Fibroblast of lung (primary cell): ENCODE data around the gene WBP2. TPM values are rescaled to one million over a fixed set of nuclear protein-coding genes. Genes with fewer than 3 reads are reported as not detected.

Experiments used
- DNase-seq, 2 donors: peaks; one replicate each; pipeline versions ENCODE4 v3.0.0 to v3.0.0-alpha.2; 2010; ENCODE audit warnings: low read depth in 2 of 2
- H2AFZ ChIP-seq: 2 replicates; pipeline ENCODE4 v1.5.1; 2012; ENCODE audit warnings: low read length, control low read depth, inconsistent platforms
- H3K27ac ChIP-seq: 2 replicates; pipeline ENCODE4 v1.5.1; 2011; ENCODE audit warnings: low read length, control low read depth; ENCODE audit not compliant: insufficient read depth
- H3K27me3 ChIP-seq: 2 replicates; pipeline ENCODE4 v1.5.1; 2011; ENCODE audit warnings: mild to moderate bottlenecking, low read length; ENCODE audit not compliant: control insufficient read depth, insufficient read depth
- H3K36me3 ChIP-seq: 2 replicates; pipeline ENCODE4 v1.5.1; 2011; ENCODE audit warnings: low read length; ENCODE audit not compliant: control insufficient read depth, insufficient read depth
- H3K4me1 ChIP-seq: 2 replicates; pipeline ENCODE4 v1.5.1; 2011; ENCODE audit warnings: low read length; ENCODE audit not compliant: control insufficient read depth, insufficient read depth; ENCODE audit errors: extremely low read depth
- H3K4me2 ChIP-seq: 2 replicates; pipeline ENCODE4 v1.5.1; 2011; ENCODE audit warnings: low read length, control low read depth; ENCODE audit not compliant: insufficient read depth; ENCODE audit errors: extremely low read depth
- H3K4me3 ChIP-seq, 4 experiments: fragments of 200-600 bp in 1 of 4; sonication (generic) in 1 of 4; replicated peaks in 1 of 4; 2 replicates each; pipeline ENCODE4 v1.5.1; 2011 to 2016; ENCODE audit warnings: low read length in 4 of 4, low read depth in 3 of 4, mild to moderate bottlenecking in 3 of 4, control low read depth in 2 of 4, inconsistent platforms in 1 of 4, mixed read lengths in 1 of 4; ENCODE audit not compliant: insufficient read depth in 1 of 4; ENCODE audit errors: control extremely low read depth in 1 of 4
- H3K79me2 ChIP-seq: 2 replicates; pipeline ENCODE4 v1.5.1; 2012; ENCODE audit warnings: mild to moderate bottlenecking, low read length, inconsistent platforms; ENCODE audit not compliant: control insufficient read depth, insufficient read depth
- H3K9ac ChIP-seq: 2 replicates; pipeline ENCODE4 v1.5.1; 2011; ENCODE audit warnings: mild to moderate bottlenecking, low read length, control low read depth; ENCODE audit not compliant: insufficient read depth
- H3K9me3 ChIP-seq: 2 replicates; pipeline ENCODE4 v1.5.1; 2012; ENCODE audit warnings: low read depth, low read length; ENCODE audit not compliant: control insufficient read depth, insufficient read depth
- H4K20me1 ChIP-seq: 2 replicates; pipeline ENCODE4 v1.5.1; 2011; ENCODE audit warnings: low read length; ENCODE audit not compliant: control insufficient read depth, insufficient read depth; ENCODE audit errors: extremely low read depth
- EZH2 ChIP-seq: IDR thresholded peaks from 2 replicates; pipeline ENCODE4 v1.5.1; 2012; ENCODE audit warnings: low read length, control low read depth, mild to moderate bottlenecking; ENCODE audit errors: missing control alignments
- polyA plus RNA-seq, 2 donors: library from polyadenylated mRNA; depleted of rRNA in 1 of 2; stranded (reverse) in 1 of 2; unstranded in 1 of 2; fragments of >200 nt; gene quantifications; 2 replicates each; pipeline ENCODE4 v1.2.1, GENCODE V29; 2011 to 2012; ENCODE audit warnings: missing spikeins in 1 of 2
- total RNA-seq: library from RNA; depleted of rRNA; stranded (reverse); fragments of >200 nt; gene quantifications from 2 replicates; pipeline ENCODE4 v1.2.1, GENCODE V29; 2014
- TF ChIP-seq, protein P1 (sequence below), 2 donors: IDR thresholded peaks in 1 of 2; conservative IDR thresholded peaks in 1 of 2; 1 replicate in 1 of 2; 2 replicates in 1 of 2; pipeline ENCODE4 v1.5.1; 2011 to 2012; ENCODE audit warnings: low read length in 2 of 2, control low read depth in 1 of 2, inconsistent platforms in 1 of 2, low read depth in 1 of 2, mild to moderate bottlenecking in 1 of 2

Gene WBP2
- total and polyA plus RNA-seq, 2 donors (not counting 1 experiment from before 2014, with no cell fraction given) = 39.5 to 53.4 TPM

DNA sequence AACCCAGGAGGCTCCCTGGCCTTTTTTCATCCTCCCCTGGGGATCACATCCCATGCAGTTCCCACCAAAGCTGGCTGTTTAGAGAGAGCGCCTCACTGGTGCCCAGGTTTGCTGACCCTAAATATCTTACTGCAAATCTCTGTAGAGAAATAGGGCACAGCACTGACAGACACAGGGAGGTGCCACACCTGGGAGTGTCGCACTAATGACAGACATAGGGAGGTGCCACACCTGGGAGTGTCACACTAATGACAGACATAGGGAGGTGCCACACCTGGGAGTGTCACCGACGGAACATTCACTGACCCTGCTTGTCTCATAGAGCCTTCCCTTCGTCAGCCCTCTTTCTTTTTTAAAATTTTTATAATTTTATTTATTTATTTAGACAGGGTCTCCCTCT is 44.9 kb downstream of the WBP2 start:
- H3K4me3 ChIP-seq = no peak overlapping the region
- no peak overlapping the region for H3K4me2 ChIP-seq
- no peak for TF ChIP-seq EZH2
- TF ChIP-seq, protein P1, sequence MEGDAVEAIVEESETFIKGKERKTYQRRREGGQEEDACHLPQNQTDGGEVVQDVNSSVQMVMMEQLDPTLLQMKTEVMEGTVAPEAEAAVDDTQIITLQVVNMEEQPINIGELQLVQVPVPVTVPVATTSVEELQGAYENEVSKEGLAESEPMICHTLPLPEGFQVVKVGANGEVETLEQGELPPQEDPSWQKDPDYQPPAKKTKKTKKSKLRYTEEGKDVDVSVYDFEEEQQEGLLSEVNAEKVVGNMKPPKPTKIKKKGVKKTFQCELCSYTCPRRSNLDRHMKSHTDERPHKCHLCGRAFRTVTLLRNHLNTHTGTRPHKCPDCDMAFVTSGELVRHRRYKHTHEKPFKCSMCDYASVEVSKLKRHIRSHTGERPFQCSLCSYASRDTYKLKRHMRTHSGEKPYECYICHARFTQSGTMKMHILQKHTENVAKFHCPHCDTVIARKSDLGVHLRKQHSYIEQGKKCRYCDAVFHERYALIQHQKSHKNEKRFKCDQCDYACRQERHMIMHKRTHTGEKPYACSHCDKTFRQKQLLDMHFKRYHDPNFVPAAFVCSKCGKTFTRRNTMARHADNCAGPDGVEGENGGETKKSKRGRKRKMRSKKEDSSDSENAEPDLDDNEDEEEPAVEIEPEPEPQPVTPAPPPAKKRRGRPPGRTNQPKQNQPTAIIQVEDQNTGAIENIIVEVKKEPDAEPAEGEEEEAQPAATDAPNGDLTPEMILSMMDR (conservative IDR thresholded peaks at IDR 0.05 in 1 of 2, IDR thresholded peaks at IDR 0.05 in 1 of 2; ENCODE audit: low read depth in 1 of 2, low read length in 2 of 2) = no peak
- H4K20me1 ChIP-seq = no peaks in the 10 kb centered on the region
- H3K27ac ChIP-seq = no peak overlapping the region
- no peaks in the 10 kb centered on the region for H3K79me2 ChIP-seq
- no peaks in the 10 kb centered on the region for H3K9me3 ChIP-seq
- H3K4me1 ChIP-seq = peaks cover 5% of the 10 kb centered on the region
- H3K27me3 ChIP-seq = no peaks in the 10 kb centered on the region
- peaks cover 21% of the 10 kb centered on the region for H3K36me3 ChIP-seq
- no peak overlapping the region for H3K9ac ChIP-seq
- no peak overlapping the region for H2AFZ ChIP-seq
- DNase-seq = no peak

DNA sequence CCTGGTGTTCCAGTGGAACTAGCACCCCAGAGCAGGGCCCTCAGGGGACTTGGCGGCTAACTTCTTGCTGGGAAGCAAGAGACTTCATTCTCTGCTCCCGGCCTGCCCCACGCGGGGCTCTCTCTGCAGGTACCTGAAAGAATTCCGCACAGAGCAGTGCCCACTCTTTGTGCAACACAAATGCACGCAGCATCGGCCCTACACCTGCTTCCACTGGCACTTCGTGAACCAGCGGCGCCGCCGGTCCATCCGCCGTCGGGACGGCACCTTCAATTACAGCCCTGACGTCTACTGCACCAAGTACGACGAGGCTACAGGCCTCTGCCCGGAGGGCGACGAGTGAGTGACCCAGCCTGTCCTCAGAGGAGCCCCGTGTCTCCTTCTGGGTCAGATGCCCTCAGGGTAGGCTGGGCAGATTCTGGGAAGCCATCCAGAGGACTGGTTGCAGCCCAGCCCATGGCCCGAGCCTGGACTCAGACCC is 45.5 kb downstream of the WBP2 start:
- Histone ChIP-seq H3K27ac (no peak overlapping the region), H3K79me2 (no peaks in the 10 kb centered on the region), H3K4me3 (no peak overlapping the region), H3K36me3 (peaks cover 18% of the 10 kb centered on the region), H3K9ac (no peak overlapping the region), H4K20me1 (no peaks in the 10 kb centered on the region), H3K27me3 (no peaks in the 10 kb centered on the region), H2AFZ (no peak overlapping the region), H3K4me2 (no peak overlapping the region), H3K4me1 (peaks cover 5% of the 10 kb centered on the region), H3K9me3 (no peaks in the 10 kb centered on the region)
- no peak for TF ChIP-seq EZH2
- TF ChIP-seq, protein P1 (conservative IDR thresholded peaks at IDR 0.05 in 1 of 2, IDR thresholded peaks at IDR 0.05 in 1 of 2; ENCODE audit: low read depth in 1 of 2, low read length in 2 of 2) = no peak
- DNase-seq = no peak

DNA sequence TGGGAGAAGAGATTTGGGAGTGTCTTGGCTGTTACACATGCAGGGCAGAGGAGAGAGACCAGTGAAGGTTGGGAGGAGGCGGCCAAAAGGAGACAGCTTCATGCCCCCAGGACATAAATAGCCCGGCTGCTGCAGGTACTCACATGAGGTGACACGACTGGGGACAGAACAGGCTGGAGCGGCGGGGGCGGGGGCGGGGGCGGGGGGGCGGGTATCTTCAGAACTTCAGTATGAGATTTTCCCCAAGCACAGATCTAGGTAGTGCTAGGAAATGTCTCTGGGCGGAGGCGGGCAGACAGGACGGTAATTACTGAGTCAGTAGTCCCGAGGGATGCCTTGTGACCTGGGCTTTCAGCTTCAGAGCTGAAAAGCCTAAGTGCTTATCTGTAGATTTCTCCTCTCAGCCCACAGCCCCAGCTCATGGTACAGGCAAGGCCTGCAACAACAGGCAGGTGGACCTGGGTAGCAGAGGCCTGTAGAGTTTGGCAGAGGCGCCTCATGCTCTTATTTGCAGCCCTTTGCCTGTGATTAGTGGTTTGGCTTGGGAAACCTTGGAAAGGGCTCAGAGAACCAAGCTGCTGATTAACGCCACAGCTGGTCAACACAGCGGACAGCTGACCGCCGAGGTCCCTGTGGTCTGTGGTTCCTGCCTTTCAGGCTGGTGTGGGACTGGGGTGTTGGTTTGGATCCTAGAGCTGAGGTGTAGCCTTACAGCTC is 46.1 kb downstream of the WBP2 start:
- peak; percentile 42 to 87 for DNase-seq
- peaks cover 5% of the 10 kb centered on the region for H3K4me1 ChIP-seq
- H3K9me3 ChIP-seq = no peaks in the 10 kb centered on the region
- no peak overlapping the region for H3K4me3 ChIP-seq
- H3K79me2 ChIP-seq = no peaks in the 10 kb centered on the region
- H4K20me1 ChIP-seq = no peaks in the 10 kb centered on the region
- H3K27ac ChIP-seq = no peak overlapping the region
- H3K27me3 ChIP-seq = no peaks in the 10 kb centered on the region
- no peak overlapping the region for H3K9ac ChIP-seq
- TF ChIP-seq, protein P1 (conservative IDR thresholded peaks at IDR 0.05 in 1 of 2, IDR thresholded peaks at IDR 0.05 in 1 of 2; ENCODE audit: low read depth in 1 of 2, low read length in 2 of 2) = no peak
- TF ChIP-seq EZH2 = no peak
- peaks cover 15% of the 10 kb centered on the region for H3K36me3 ChIP-seq
- H3K4me2 ChIP-seq = peak overlapping the region; percentile 44
- no peak overlapping the region for H2AFZ ChIP-seq
